ENCODE data around the gene TRIM62.

DNA sequence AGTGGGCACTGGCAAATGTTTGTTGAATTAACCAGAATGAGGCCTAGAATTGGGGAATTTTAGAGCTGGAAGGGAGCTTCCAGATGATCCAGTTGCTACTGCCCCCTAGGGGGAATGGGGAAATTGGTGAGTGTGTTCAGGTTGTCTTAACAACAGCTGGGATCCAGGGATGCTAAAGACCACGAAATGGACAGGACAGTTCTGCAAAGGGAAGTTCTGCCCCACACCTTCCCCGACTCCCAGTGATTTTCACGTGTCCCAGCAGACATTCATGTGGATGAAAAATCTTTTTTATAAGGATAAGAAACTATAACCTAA lies 33.9 kb downstream of the TRIM62 start:
- TF ChIP-seq EZH2 (IDR thresholded peaks at IDR 0.05; ENCODE audit: borderline replicate concordance) (no peak), EZH2phosphoT487 (IDR thresholded peaks at IDR 0.05; ENCODE audit: low read depth, severe bottlenecking, unreplicated experiment) (no peak)
- TF ChIP-seq, protein P1, sequence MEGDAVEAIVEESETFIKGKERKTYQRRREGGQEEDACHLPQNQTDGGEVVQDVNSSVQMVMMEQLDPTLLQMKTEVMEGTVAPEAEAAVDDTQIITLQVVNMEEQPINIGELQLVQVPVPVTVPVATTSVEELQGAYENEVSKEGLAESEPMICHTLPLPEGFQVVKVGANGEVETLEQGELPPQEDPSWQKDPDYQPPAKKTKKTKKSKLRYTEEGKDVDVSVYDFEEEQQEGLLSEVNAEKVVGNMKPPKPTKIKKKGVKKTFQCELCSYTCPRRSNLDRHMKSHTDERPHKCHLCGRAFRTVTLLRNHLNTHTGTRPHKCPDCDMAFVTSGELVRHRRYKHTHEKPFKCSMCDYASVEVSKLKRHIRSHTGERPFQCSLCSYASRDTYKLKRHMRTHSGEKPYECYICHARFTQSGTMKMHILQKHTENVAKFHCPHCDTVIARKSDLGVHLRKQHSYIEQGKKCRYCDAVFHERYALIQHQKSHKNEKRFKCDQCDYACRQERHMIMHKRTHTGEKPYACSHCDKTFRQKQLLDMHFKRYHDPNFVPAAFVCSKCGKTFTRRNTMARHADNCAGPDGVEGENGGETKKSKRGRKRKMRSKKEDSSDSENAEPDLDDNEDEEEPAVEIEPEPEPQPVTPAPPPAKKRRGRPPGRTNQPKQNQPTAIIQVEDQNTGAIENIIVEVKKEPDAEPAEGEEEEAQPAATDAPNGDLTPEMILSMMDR (IDR thresholded peaks at IDR 0.05; ENCODE audit: poor library complexity), result peak; percentile 21

Data from hepatocyte (in vitro differentiated cells).